Glutamatergic neuron (in vitro differentiated cells): ENCODE measurements around the gene BTBD17. TPM values are rescaled to one million over a fixed set of nuclear protein-coding genes. Genes with fewer than 3 reads are reported as not detected.

Source experiments
- DNase-seq: peaks from one replicate; pipeline ENCODE4 v3.0.0; 2022
- H3K27ac Mint-ChIP-seq: one replicate; pipeline ENCODE4 v1.8.0; 2020; ENCODE audit warnings: mild to moderate bottlenecking, mixed read lengths, inconsistent platforms; ENCODE audit not compliant: unreplicated experiment
- H3K27me3 Mint-ChIP-seq: one replicate; pipeline ENCODE4 v1.8.0; 2020; ENCODE audit warnings: mild to moderate bottlenecking, moderate library complexity, mixed read lengths, inconsistent platforms; ENCODE audit not compliant: unreplicated experiment
- H3K36me3 Mint-ChIP-seq: one replicate; pipeline ENCODE4 v1.8.0; 2020; ENCODE audit warnings: mild to moderate bottlenecking, mixed read lengths, inconsistent platforms; ENCODE audit not compliant: unreplicated experiment
- H3K4me1 Mint-ChIP-seq: one replicate; pipeline ENCODE4 v1.8.0; 2020; ENCODE audit warnings: mild to moderate bottlenecking, low read depth, mixed read lengths, inconsistent platforms; ENCODE audit not compliant: unreplicated experiment
- H3K4me3 Mint-ChIP-seq: one replicate; pipeline ENCODE4 v1.8.0; 2020; ENCODE audit warnings: mild to moderate bottlenecking, mixed read lengths, inconsistent platforms; ENCODE audit not compliant: unreplicated experiment
- H3K9me3 Mint-ChIP-seq: one replicate; pipeline ENCODE4 v1.8.0; 2020; ENCODE audit warnings: mild to moderate bottlenecking, moderate library complexity, mixed read lengths, inconsistent platforms; ENCODE audit not compliant: unreplicated experiment
- total RNA-seq: library from RNA; stranded (reverse); fragmentation: NEBNext Ultra II Directional; extraction: Animal tissue kit (Norgen Biotek cat#: 25700); gene quantifications from one replicate; pipeline ENCODE4 v1.2.1, GENCODE V29; 2021; ENCODE audit not compliant: unreplicated experiment
- TF ChIP-seq, protein P1 (sequence below): fragments of 200-600 bp; sonication (generic); IDR thresholded peaks from one replicate; pipeline ENCODE4 v1.5.0; 2021; ENCODE audit not compliant: partially characterized antibody, unreplicated experiment

Gene BTBD17
- total RNA-seq, 1 donor from 2014 or later: 310 TPM

DNA sequence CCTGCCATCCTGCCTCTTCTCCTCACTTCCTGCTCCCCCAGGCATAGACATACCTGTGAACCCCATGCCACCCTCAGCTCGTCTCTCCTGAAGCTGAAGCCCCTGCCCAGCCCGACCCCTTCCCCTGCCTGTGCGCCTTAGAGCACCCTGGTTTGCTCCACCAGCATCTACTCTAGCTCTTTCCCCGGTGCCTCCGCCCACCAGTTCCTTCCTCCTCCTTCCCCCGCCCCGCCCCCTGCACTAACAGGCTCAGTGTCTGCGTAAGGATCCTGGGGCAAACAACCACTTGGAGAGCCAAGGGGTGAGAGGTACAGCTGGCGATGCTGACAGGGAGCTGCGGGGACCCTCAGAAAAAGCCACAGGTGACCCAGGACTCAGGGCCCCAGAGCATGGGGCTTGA lies 7.6 kb upstream of the BTBD17 start:
- peak; percentile 77 for DNase-seq
- H3K36me3 Mint-ChIP-seq: no peaks in the 10 kb centered on the region
- H3K27ac Mint-ChIP-seq: peak overlapping the region; percentile 96
- H3K27me3 Mint-ChIP-seq: peaks cover 21% of the 10 kb centered on the region
- TF ChIP-seq, protein P1, sequence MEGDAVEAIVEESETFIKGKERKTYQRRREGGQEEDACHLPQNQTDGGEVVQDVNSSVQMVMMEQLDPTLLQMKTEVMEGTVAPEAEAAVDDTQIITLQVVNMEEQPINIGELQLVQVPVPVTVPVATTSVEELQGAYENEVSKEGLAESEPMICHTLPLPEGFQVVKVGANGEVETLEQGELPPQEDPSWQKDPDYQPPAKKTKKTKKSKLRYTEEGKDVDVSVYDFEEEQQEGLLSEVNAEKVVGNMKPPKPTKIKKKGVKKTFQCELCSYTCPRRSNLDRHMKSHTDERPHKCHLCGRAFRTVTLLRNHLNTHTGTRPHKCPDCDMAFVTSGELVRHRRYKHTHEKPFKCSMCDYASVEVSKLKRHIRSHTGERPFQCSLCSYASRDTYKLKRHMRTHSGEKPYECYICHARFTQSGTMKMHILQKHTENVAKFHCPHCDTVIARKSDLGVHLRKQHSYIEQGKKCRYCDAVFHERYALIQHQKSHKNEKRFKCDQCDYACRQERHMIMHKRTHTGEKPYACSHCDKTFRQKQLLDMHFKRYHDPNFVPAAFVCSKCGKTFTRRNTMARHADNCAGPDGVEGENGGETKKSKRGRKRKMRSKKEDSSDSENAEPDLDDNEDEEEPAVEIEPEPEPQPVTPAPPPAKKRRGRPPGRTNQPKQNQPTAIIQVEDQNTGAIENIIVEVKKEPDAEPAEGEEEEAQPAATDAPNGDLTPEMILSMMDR: no peak
- peaks cover 12% of the 10 kb centered on the region for H3K9me3 Mint-ChIP-seq
- peak overlapping the region; percentile 90 for H3K4me3 Mint-ChIP-seq
- peaks cover 29% of the 10 kb centered on the region for H3K4me1 Mint-ChIP-seq

DNA sequence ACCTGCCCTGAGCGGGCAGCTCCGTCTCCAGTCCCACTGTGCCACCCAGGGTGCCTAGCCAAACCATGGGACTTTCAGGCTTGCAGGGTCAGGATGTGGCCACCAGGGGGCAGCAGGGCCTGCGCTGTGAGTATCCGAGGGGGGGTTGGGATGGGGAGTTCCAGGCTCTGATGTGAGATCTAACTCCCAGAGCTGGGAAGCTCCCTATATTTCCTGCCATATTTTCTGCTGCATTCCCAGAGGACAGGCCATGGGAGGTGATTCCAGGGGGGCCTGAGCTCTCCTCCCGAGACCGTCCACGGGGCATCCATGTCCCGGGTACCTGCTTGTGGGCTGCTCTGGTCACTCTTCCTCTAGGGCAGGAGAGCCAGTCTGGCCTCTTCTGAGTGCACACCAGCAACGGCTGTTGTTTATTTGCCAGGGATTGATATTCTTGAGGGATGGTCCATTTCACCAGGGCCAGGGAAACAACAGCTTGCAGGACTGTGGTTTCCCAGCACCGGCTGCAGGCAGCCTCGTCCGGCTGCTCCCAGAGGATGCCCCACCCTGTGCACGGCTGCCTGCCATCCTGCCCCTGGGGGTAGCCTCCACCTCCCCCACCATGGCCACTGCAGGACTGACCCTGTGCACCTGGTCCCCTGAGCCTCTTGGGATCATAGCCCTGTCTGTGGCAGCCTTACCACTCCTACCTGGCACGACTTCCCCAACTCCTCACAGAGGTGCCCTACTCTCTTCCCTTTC lies 6.8 kb upstream of the BTBD17 start:
- Mint-ChIP-seq H3K4me3 (peak overlapping the region; percentile 90), H3K27ac (peak overlapping the region; percentile 96), H3K27me3 (peaks cover 19% of the 10 kb centered on the region), H3K36me3 (no peaks in the 10 kb centered on the region), H3K4me1 (peaks cover 23% of the 10 kb centered on the region), H3K9me3 (peaks cover 5% of the 10 kb centered on the region)
- TF ChIP-seq, protein P1: peak; percentile 98
- peak; percentile 81 for DNase-seq

GRCh38 chr17:74367206-74367605 lies 5.5 kb upstream of the BTBD17 start, which contains the start of gene GPR142:
TSS of gene GPR142 (plus strand) at chr17:74367506. CDS start at chr17:74369541, 2,035 bp downstream.
- peaks cover 23% of the 10 kb centered on the region for H3K4me1 Mint-ChIP-seq
- peak within 1 kb of the TSS; percentile 96 for H3K27ac Mint-ChIP-seq
- TF ChIP-seq, protein P1: no peak
- no peak for DNase-seq
- H3K9me3 Mint-ChIP-seq: peaks cover 1% of the 10 kb centered on the region
- H3K36me3 Mint-ChIP-seq: no peaks in the 10 kb centered on the region
- H3K27me3 Mint-ChIP-seq: peaks cover 13% of the 10 kb centered on the region
- H3K4me3 Mint-ChIP-seq: no peak within 1 kb of the TSS

GRCh38 chr17:74362810-74363498 lies 1.3 kb upstream of the BTBD17 start:
- peaks cover 17% of the 10 kb centered on the region for H3K9me3 Mint-ChIP-seq
- peak overlapping the region; percentile 42 for H3K4me3 Mint-ChIP-seq
- H3K27ac Mint-ChIP-seq: peak overlapping the region; percentile 100
- H3K27me3 Mint-ChIP-seq: peaks cover 26% of the 10 kb centered on the region
- TF ChIP-seq, protein P1: no peak
- peaks cover 21% of the 10 kb centered on the region for H3K4me1 Mint-ChIP-seq
- peaks cover 5% of the 10 kb centered on the region for H3K36me3 Mint-ChIP-seq
- DNase-seq: no peak

DNA sequence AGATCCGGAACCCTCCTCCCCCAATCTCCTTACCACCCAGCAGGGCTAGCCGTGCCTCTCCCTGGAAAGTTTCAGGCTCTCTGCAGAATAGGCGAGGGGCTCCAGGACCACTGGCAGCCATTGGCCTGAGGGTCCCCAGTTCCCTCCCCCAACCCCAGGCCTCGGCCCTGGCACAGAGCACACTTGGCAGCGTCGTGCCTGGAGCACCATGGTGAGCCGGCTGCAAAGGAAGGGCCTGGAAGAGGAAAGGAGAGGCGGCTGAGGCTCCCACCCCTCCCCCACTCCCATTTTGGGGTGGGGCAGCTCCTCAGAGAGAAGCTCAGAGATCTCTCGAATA lies 369 bp upstream of the BTBD17 start:
- Mint-ChIP-seq H3K27ac (peak overlapping the region; percentile 100), H3K27me3 (peaks cover 28% of the 10 kb centered on the region)
- TF ChIP-seq, protein P1: no peak

More for the DNA sequence above, 369 bp upstream of the BTBD17 start:
- peak; percentile 42 for DNase-seq
- Mint-ChIP-seq H3K9me3 (peaks cover 19% of the 10 kb centered on the region), H3K4me1 (peaks cover 22% of the 10 kb centered on the region), H3K36me3 (peaks cover 5% of the 10 kb centered on the region), H3K4me3 (peak overlapping the region; percentile 98)
